Glomerular endothelial cell (primary cell): Measurements from ENCODE around the gene USP17L17. TPM values are rescaled to one million over a fixed set of nuclear protein-coding genes. Genes with fewer than 3 reads are reported as not detected.
"Not testable (repeated sequence)": the region's sequence is repeated elsewhere in the genome, so short reads cannot be mapped to it uniquely, and the experiment has no call there.

ENCODE experiments used
- DNase-seq: peaks from one replicate; pipeline ENCODE4 v3.0.0-alpha.2; 2011; ENCODE audit warnings: low read depth, low spot score; ENCODE audit errors: extremely low read depth
- total RNA-seq: library from RNA; depleted of rRNA; stranded (reverse); fragments of >200 nt; gene quantifications from 2 replicates; pipeline ENCODE4 v1.2.3, GENCODE V29; 2015

The USP17L17 gene, protein sequence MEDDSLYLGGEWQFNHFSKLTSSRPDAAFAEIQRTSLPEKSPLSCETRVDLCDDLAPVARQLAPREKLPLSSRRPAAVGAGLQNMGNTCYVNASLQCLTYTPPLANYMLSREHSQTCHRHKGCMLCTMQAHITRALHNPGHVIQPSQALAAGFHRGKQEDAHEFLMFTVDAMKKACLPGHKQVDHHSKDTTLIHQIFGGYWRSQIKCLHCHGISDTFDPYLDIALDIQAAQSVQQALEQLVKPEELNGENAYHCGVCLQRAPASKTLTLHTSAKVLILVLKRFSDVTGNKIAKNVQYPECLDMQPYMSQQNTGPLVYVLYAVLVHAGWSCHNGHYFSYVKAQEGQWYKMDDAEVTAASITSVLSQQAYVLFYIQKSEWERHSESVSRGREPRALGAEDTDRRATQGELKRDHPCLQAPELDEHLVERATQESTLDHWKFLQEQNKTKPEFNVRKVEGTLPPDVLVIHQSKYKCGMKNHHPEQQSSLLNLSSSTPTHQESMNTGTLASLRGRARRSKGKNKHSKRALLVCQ
- not detected in 2 replicates for total RNA-seq

- DNase-seq, result not testable (repeated sequence)
Observed at GRCh38 chr4:9243579-9243978, at the start of gene USP17L17. USP17L17 (plus strand) TSS chr4:9243879; CDS start chr4:9243879, 0 bp downstream.

- DNase-seq, result not testable (repeated sequence)
Observed at GRCh38 chr4:9210357-9210756, 33.3 kb upstream of the USP17L17 start, which contains the start of gene USP17L10. USP17L10 (plus strand) TSS chr4:9210657; CDS start chr4:9210657, 0 bp downstream.

- not testable (repeated sequence) for DNase-seq
Observed at GRCh38 chr4:9214701-9215100, 29.0 kb upstream of the USP17L17 start.

- DNase-seq, result not testable (repeated sequence)
Observed at GRCh38 chr4:9215105-9215504, 28.6 kb upstream of the USP17L17 start, which contains the start of gene USP17L11. USP17L11 (plus strand) TSS chr4:9215405; CDS start chr4:9215405, 0 bp downstream.

DNA sequence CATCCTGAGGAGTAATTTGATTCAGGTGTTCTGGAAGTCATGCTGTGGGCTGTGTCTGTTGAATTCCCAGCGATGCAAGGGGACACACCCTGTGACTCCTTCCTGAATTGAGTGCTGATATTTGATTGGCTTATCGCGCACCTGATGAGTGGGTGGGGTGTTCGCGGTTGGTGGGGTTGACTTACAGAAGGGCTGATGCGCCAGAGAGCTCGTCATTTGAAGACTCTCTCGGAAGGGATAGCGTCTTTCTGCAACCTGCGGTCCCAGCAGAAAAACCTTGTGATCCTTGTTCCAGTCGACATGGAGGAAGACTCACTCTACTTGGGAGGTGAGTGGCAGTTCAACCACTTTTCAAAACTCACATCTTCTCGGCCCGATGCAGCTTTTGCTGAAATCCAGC, 23.8 kb upstream of the USP17L17 start, which contains the start of gene USP17L12:
Gene USP17L12 (plus strand): TSS at position 301 of the 400 bp plus-strand sequence. CDS start 0 bp downstream, at position 301.
- DNase-seq, result not testable (repeated sequence)

DNA sequence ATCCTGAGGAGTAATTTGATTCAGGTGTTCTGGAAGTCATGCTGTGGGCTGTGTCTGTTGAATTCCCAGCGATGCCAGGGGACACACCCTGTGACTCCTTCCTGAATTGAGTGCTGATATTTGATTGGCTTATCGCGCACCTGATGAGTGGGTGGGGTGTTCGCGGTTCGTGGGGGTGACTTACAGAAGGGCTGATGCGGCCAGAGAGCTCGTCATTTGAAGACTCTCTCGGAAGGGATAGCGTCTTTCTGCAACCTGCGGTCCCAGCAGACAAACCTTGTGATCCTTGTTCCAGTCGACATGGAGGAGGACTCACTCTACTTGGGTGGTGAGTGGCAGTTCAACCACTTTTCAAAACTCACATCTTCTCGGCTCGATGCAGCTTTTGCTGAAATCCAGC, 19.1 kb upstream of the USP17L17 start, which contains the start of gene USP17L13:
Gene USP17L13 (plus strand): TSS at position 301 of the 400 bp plus-strand sequence. CDS start 0 bp downstream, at position 301.
- not testable (repeated sequence) for DNase-seq

DNA sequence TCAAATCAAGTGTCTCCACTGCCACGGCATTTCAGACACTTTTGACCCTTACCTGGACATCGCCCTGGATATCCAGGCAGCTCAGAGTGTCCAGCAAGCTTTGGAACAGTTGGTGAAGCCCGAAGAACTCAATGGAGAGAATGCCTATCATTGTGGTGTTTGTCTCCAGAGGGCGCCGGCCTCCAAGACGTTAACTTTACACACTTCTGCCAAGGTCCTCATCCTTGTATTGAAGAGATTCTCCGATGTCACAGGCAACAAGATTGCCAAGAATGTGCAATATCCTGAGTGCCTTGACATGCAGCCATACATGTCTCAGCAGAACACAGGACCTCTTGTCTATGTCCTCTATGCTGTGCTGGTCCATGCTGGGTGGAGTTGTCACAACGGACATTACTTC, 13.4 kb upstream of the USP17L17 start:
- DNase-seq, result not testable (repeated sequence)

DNA sequence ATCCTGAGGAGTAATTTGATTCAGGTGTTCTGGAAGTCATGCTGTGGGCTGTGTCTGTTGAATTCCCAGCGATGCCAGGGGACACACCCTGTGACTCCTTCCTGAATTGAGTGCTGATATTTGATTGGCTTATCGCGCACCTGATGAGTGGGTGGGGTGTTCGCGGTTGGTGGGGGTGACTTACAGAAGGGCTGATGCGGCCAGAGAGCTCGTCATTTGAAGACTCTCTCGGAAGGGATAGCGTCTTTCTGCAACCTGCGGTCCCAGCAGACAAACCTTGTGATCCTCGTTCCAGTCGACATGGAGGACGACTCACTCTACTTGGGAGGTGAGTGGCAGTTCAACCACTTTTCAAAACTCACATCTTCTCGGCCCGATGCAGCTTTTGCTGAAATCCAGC, 9.6 kb upstream of the USP17L17 start, which contains the start of gene USP17L15:
Gene USP17L15 (plus strand): TSS at position 301 of the 400 bp plus-strand sequence. CDS start 0 bp downstream, at position 301.
- DNase-seq, result not testable (repeated sequence)

DNA sequence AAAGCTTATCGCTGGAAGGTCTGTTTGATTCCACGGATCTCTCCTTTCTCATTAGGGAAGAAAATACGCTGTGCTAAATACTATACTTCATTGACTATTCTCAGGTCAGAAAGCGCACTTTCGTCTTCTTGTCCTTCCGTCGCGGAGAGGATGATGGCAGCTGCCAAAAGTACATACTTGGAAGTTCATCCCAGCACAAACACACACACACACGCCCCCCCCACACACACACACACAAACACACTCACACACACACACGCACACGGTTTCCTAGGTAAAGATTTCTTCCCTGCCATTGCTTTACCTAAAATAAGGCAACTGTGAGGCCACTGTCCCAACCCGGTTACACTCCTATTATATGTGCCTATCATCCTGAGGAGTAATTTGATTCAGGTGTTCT, 5.2 kb upstream of the USP17L17 start:
- DNase-seq, result not testable (repeated sequence)

- not testable (repeated sequence) for DNase-seq
Observed at GRCh38 chr4:9247953-9248680, 4.4 kb downstream of the USP17L17 start, which contains the start of gene USP17L18. USP17L18 (plus strand) TSS chr4:9248630; CDS start chr4:9248630, 0 bp downstream.

- DNase-seq, result not testable (repeated sequence)
Observed at GRCh38 chr4:9253078-9253477, 9.4 kb downstream of the USP17L17 start, which contains the start of gene USP17L19. USP17L19 (plus strand) TSS chr4:9253378; CDS start chr4:9253378, 0 bp downstream.

- DNase-seq, result not testable (repeated sequence)
Observed at GRCh38 chr4:9257824-9258223, 14.1 kb downstream of the USP17L17 start, which contains the start of gene USP17L20. USP17L20 (plus strand) TSS chr4:9258124; CDS start chr4:9258124, 0 bp downstream.

DNA sequence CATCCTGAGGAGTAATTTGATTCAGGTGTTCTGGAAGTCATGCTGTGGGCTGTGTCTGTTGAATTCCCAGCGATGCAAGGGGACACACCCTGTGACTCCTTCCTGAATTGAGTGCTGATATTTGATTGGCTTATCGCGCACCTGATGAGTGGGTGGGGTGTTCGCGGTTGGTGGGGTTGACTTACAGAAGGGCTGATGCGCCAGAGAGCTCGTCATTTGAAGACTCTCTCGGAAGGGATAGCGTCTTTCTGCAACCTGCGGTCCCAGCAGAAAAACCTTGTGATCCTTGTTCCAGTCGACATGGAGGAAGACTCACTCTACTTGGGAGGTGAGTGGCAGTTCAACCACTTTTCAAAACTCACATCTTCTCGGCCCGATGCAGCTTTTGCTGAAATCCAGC, 18.9 kb downstream of the USP17L17 start, which contains the start of gene USP17L21:
Gene USP17L21 (plus strand): TSS at position 301 of the 400 bp plus-strand sequence. CDS start 0 bp downstream, at position 301.
- not testable (repeated sequence) for DNase-seq

GRCh38 chr4:9267319-9267718, 23.6 kb downstream of the USP17L17 start, which contains the start of gene USP17L22:
USP17L22 (plus strand) TSS chr4:9267619; CDS start chr4:9267619, 0 bp downstream.
- DNase-seq, result not testable (repeated sequence)

GRCh38 chr4:9271719-9272118, 28.0 kb downstream of the USP17L17 start:
- not testable (repeated sequence) for DNase-seq

Other genes starting within 250 kb of the USP17L17 start
- gene FAM90A26, start 73.5 kb upstream of the USP17L17 start, total RNA-seq, result not detected in 2 replicates
- gene USP17L10, start 33.2 kb upstream of the USP17L17 start, total RNA-seq, result not detected in 2 replicates
- not detected in 2 replicates for gene USP17L11, start 28.5 kb upstream of the USP17L17 start, total RNA-seq
- not detected in 2 replicates for gene USP17L12, start 23.7 kb upstream of the USP17L17 start, total RNA-seq
- gene USP17L13, start 19.0 kb upstream of the USP17L17 start, total RNA-seq, result not detected in 2 replicates
- gene USP17L15, start 9.5 kb upstream of the USP17L17 start, total RNA-seq, result not detected in 2 replicates
- not detected in 2 replicates for gene USP17L18, start 4.8 kb downstream of the USP17L17 start, total RNA-seq
- not detected in 2 replicates for gene USP17L19, start 9.5 kb downstream of the USP17L17 start, total RNA-seq
- not detected in 2 replicates for gene USP17L20, start 14.2 kb downstream of the USP17L17 start, total RNA-seq
- not detected in 2 replicates for gene USP17L21, start 19.0 kb downstream of the USP17L17 start, total RNA-seq
- not detected in 2 replicates for gene USP17L22, start 23.7 kb downstream of the USP17L17 start, total RNA-seq
- gene USP17L24, start 81.3 kb downstream of the USP17L17 start, total RNA-seq, result not detected in 2 replicates
- gene USP17L25, start 86.0 kb downstream of the USP17L17 start, total RNA-seq, result not detected in 2 replicates
- gene USP17L26, start 90.8 kb downstream of the USP17L17 start, total RNA-seq, result not detected in 2 replicates
- not detected in 2 replicates for gene USP17L5, start 95.5 kb downstream of the USP17L17 start, total RNA-seq
- not detected in 2 replicates for gene USP17L27, start 100.3 kb downstream of the USP17L17 start, total RNA-seq
- gene USP17L28, start 105.0 kb downstream of the USP17L17 start, total RNA-seq, result not detected in 2 replicates
- not detected in 2 replicates for gene USP17L29, start 109.8 kb downstream of the USP17L17 start, total RNA-seq
- gene USP17L30, start 119.2 kb downstream of the USP17L17 start, total RNA-seq, result not detected in 2 replicates
- not detected in 2 replicates for gene DEFB131A, start 200.5 kb downstream of the USP17L17 start, total RNA-seq